ENCODE data around the gene EDEM2.
"Not testable (repeated sequence)": the region's sequence is repeated elsewhere in the genome, so short reads cannot be mapped to it uniquely, and the experiment has no call there.

Gene EDEM2

DNA sequence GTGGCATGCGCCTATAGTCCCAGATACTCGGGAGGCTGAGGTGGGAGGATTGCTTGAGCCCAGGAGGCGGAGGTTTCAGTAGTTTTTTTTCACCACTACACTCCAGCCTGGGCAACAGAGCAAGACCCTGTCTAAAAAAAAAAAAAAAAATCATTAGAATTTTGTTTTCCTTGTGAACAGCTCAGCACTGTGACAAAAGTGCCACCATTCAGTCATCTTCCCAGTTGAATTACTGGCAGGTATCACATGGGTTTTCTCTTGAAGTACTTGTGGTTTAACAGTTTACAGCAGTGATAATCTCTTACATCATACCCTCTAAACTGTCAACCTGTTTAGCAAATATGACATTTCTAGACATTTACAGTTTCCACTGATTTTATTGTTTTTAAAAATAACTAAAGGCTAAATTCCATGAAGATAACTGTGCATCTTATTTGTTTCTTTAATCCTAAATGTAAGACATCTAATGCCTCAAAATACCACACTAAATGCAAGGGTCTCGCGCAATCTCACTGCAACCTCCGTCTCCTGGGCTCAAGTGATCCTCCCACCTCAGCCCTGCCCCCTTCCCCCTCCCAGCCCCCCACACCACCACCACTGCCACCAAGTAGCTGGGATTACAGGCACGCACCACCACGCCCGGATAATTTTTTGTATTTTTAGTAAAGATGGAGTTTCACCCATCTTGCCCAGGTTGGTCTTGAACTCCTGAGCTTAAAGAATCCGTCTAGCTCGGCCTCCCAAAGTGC lies 61.5 kb downstream of the EDEM2 start:
- DNase-seq, result peak in 1 of 2 donors; percentile 54

DNA sequence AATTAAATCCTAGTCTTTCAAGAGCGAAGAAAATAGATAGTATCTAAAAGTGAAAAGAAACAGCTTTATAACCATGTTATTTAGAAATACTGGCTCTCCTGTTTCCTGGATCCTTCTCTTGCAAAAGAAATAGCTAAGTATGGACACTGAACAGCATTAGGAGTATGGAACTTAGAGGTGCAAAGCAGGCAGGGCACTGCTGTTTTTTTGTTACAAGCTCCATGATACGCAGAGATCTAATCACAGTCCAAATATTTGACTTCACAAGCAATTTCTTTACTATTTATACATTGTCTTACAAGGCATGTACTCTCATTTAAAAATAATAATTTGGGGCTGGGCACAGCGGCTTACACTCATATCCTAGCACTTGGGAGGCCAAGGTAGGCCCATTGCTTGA lies 62.1 kb downstream of the EDEM2 start:
- no peak for DNase-seq

DNA sequence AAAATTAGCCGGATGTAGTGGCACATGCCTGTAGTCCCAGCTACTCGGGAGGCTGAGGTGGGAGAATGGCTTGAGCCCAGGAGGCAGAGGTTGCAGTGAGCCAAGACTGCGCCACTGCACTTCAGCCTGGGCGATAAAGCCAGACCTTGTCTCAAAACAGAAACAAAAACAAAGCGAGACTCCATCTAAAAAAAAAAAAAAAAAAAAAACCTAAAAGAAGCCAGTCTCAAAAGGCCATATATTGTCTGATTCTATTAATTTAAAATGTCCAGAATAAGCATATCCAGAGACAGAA lies 66.8 kb downstream of the EDEM2 start:
- DNase-seq, result not testable (repeated sequence)

DNA sequence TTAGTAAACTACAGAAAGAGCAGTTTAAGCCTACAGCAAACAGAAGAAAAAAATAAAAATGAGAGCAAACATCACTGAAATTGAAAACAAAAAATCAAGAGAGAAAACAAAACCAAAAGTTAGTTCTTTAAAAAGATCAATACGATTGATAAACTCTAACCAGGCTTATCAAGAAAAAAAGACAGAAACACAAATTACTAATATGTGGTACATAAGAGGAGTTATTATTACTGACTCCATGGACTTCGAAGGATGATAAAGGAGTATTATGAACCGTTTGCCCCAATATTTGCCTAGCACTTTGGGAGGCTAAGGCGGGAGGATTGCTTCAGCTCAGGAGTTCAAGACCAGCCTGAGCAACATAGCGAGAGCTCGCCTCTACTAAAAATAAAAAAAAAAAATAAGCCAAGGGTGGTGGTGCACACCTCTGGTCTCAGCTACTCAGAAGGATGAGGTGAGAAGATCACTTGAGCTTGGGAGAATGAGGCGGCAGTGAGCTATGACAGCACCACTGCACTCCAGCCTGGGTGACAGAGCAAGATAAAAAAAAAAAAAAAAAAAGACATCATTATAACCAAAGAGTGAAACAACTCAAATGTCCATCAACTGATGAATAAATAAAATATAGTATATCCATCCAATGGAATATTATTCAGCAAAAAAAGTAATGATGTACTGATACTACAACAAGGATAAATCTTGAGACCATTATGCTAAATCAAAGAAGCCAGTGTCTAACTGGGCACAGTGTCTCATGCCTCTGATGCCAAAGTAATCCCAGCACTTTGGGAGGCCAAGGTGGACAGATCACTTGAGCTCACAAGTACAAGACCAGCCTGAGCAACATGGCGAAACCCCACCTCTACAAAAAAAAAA lies 67.4 kb downstream of the EDEM2 start:
- DNase-seq, result no peak

DNA sequence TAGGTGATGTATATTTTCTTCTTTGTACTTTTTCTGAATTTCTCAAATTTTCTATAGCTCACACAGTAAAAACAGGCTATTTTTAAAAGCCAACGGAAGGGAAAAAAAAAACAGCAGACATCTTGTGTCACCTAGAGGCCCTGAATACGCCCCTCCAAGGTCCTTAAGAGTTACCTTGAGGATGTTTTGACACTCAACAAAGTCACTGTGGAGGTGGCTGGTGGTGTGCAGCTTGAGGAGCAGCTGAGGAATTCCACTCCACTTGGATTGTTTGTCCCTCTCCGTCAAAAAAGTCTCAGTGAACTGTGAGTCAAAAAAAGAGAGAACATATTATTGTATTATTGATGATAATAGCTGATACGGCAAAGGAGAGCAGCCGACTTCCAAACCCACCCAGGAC lies 69.3 kb downstream of the EDEM2 start:
- DNase-seq, result no peak

DNA sequence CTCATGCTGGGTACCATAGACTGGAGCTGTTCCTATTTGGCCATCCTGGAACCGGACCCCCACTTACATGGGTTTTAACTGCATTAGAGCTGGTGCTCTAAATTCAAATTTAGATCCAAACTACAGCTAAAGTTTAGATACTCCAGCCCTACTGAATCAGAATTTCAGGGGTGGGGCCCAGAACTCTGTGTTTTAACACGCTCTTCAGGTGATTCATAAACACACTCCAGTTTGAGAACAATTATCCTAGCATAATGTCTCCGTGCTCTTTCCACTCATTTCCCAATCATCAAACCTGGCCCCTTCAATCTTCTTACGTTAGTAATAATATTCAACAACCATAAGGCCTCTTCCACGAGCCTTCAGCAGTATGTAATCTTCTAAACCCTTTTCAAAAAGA lies 69.8 kb downstream of the EDEM2 start:
- no peak for DNase-seq

DNA sequence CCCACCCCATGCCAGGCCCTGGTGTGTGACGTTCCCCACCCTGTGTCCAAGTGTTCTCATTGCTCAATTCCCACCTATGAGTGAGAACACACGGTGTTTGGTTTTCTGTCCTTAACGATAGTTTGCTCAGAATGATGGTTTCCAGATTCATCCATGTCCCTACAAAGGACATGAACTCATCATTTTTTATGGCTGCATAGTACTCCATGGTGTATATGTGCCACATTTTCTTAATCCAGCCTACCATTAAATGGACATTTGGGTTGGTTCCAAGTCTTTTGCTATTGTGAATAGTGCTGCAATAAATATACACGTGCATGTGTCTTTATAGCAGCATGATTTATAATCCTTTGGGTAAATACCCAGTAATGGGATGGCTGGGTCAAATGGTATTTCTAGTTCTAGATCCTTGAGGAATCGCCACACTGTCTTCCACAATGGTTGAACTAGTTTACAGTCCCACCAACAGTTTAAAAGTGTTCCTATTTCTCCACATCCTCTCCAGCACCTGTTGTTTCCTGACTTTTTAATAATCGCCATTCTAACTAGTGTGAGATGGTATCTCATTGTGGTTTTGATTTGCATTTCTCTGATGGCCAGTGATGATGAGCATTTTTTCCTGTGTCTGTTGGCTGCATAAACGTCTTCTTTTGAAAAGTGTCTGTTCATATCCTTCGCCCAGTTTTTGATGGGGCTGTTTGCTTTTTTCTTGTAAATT lies 75.5 kb downstream of the EDEM2 start:
- not testable (repeated sequence) for DNase-seq

DNA sequence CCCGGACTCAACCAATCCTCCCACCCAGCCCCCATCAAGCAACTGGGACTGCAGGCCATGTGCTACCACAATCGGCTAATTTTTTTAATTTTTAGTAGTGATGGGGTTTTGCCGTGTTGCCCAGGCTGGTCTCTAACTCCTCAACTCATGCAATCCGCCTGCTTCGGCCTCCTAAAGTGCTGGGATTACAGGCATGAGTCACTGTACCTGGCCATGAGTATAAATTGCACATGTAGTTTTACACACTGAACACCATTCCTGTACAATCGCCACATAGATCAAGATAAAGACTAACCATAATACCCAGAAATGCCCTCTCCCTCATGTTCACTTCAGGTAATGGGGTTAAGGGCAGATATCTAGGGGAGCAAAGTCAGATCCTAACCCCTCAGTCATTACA lies 80.9 kb downstream of the EDEM2 start:
- DNase-seq, result no peak
